Transverse colon (tissue), 4 donors: ENCODE data around the gene ADGRB3. TPM values are rescaled to one million over a fixed set of nuclear protein-coding genes. Genes with fewer than 3 reads are reported as not detected.

ENCODE experiments used
- DNase-seq: peaks from one replicate; pipeline ENCODE4 v3.0.0-alpha.2; 2019
- H3K27ac ChIP-seq, 4 donors: fragments of 200-600 bp; sonication (generic); 2 replicates each; pipeline ENCODE4 v1.5.1; 2016 to 2018; ENCODE audit warnings: inconsistent platforms in 4 of 4
- H3K27me3 ChIP-seq: fragments of 200-600 bp; sonication (generic); 2 replicates; pipeline ENCODE4 v1.5.1; 2017; ENCODE audit warnings: inconsistent platforms
- H3K36me3 ChIP-seq, 4 donors: fragments of 200-600 bp; sonication (generic); 2 replicates each; pipeline ENCODE4 v1.5.1; 2017 to 2019; ENCODE audit warnings: inconsistent platforms in 4 of 4
- H3K4me1 ChIP-seq, 4 donors: fragments of 200-600 bp; sonication (generic); 2 replicates each; pipeline ENCODE4 v1.5.1; 2017 to 2020; ENCODE audit warnings: inconsistent platforms in 4 of 4
- H3K4me3 ChIP-seq, 4 donors: fragments of 200-600 bp; sonication (generic); 1 replicate in 1 of 4; 2 replicates in 3 of 4; pipeline versions ENCODE4 v1.5.1 to v1.6.1; 2017 to 2019; ENCODE audit warnings: inconsistent platforms in 4 of 4
- H3K9me3 ChIP-seq, 2 donors: fragments of 200-600 bp; sonication (generic); 2 replicates each; pipeline ENCODE4 v1.5.1; 2017 to 2019; ENCODE audit warnings: inconsistent platforms in 2 of 2
- CTCF ChIP-seq, 5 experiments: fragments of 200-600 bp in 3 of 5; fragments of 450-650 bp in 2 of 5; sonication (generic) in 3 of 5; IDR thresholded peaks; 1 replicate in 2 of 5; 2 replicates in 3 of 5; pipeline ENCODE4 v1.5.1; 2016 to 2017; ENCODE audit warnings: antibody characterized with exemption in 5 of 5, inconsistent platforms in 3 of 5, mild to moderate bottlenecking in 2 of 5, moderate library complexity in 1 of 5
- EP300 ChIP-seq: sonication (generic); formaldehyde crosslinking; IDR thresholded peaks from one replicate; pipeline ENCODE4 v1.6.1; 2017; ENCODE audit warnings: antibody characterized with exemption, low read depth
- POLR2A ChIP-seq: fragments of 450-650 bp; IDR thresholded peaks from one replicate; pipeline ENCODE4 v1.6.1; 2016; ENCODE audit warnings: antibody characterized with exemption, mild to moderate bottlenecking, moderate library complexity
- POLR2AphosphoS5 ChIP-seq, 3 donors: sonication (generic); formaldehyde crosslinking; IDR thresholded peaks; one replicate each; pipeline ENCODE4 v1.6.1; 2016; ENCODE audit warnings: antibody characterized with exemption in 3 of 3
- WGBS, 2 donors: methylation state at CpG; one replicate each; pipeline ENCODE4 v1.1.5; 2018; ENCODE audit warnings: low coverage in 1 of 2; 5-methylcytosine and 5-hydroxymethylcytosine counted together
- in situ Hi-C, 4 donors: fragments of 200-750 bp; cut with MboI; loops; one replicate each; pipeline versions ENCODE4 v1.15.0 to v1.15.1; 2017; ENCODE audit warnings: low sequenced_read_pairs in 3 of 4, low pct_ligation_motif_present in 1 of 4, low pct_unique_long_range_greater_than_20kb in 1 of 4
- intact Hi-C: fragments of 100-400 bp; cut with DNase I; formaldehyde crosslinking; loops from one replicate; pipeline ENCODE4 v1.15.1; 2023; ENCODE audit warnings: low total_unique reads
- total RNA-seq, 4 donors: library from RNA; depleted of rRNA; stranded (reverse); fragments of >200 nt; gene quantifications; one replicate each; pipeline ENCODE4 v1.1.0, GENCODE V29; 2016

ADGRB3 gene
- total RNA-seq, 4 donors from 2014 or later, result 0.37 to 20.5 (median 2.2) TPM

- no peak for DNase-seq
- Histone ChIP-seq H3K27ac (no peak overlapping the region), H3K36me3 (no peaks in the 10 kb centered on the region), H3K9me3 (no peaks in the 10 kb centered on the region), H3K4me1 (no peaks in the 10 kb centered on the region), H3K4me3 (no peak overlapping the region), H3K27me3 (no peaks in the 10 kb centered on the region)
- TF ChIP-seq EP300 (no peak), CTCF (IDR thresholded peaks at IDR 0.05) (no peak), POLR2A (no peak), POLR2AphosphoS5 (IDR thresholded peaks at IDR 0.05) (no peak)
- 78 to 81% methylated on average over 3 to 4 of the region's 4 CpGs for WGBS, 2 donors
- in situ Hi-C loops, result no loop called here
- intact Hi-C loops, result no loop called here
Observed at GRCh38 chr6:69019832-69020231, 384.8 kb downstream of the ADGRB3 start.

- no peak for DNase-seq
- Histone ChIP-seq H3K9me3 (no peaks in the 10 kb centered on the region), H3K4me1 (no peaks in the 10 kb centered on the region), H3K4me3 (no peak overlapping the region), H3K27me3 (no peaks in the 10 kb centered on the region), H3K36me3 (no peaks in the 10 kb centered on the region), H3K27ac (no peak overlapping the region)
- intact Hi-C loops (no loop called here), in situ Hi-C loops (no loop called here)
- 55 to 73% methylated on average over 1 of the region's 1 CpG for WGBS, 2 donors
- TF ChIP-seq EP300 (no peak), CTCF (IDR thresholded peaks at IDR 0.05) (no peak), POLR2A (no peak), POLR2AphosphoS5 (IDR thresholded peaks at IDR 0.05) (no peak)
Observed at GRCh38 chr6:69022993-69023392, 387.9 kb downstream of the ADGRB3 start.

DNA sequence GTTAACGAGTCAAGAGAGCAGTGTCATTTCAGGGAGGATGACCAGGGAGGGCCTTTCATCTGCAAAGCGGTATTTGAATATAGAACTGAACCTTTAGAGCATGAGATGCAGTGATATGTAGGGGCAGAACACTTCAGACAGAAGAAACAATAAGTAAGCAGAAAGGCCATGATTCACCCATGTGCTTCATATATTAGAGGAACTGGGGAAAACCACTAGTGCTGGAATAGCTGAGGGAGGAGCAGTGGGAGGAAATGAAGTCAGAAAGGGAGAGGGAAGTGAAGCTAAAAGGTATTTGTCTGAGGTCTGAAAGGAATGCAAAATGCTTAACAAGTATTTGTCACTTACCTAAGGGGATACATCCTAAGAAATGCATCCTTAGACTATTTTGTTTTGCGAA is 391.2 kb downstream of the ADGRB3 start:
- Histone ChIP-seq H3K27me3 (no peaks in the 10 kb centered on the region), H3K27ac (no peak overlapping the region), H3K36me3 (no peaks in the 10 kb centered on the region), H3K4me1 (no peaks in the 10 kb centered on the region), H3K4me3 (no peak overlapping the region), H3K9me3 (no peaks in the 10 kb centered on the region)
- whole genome bisulfite sequencing, 2 donors, result 83 to 100% methylated on average over 1 to 3 of the region's 3 CpGs
- in situ Hi-C loops (no loop called here), intact Hi-C loops (no loop called here)
- DNase-seq, result no peak
- TF ChIP-seq POLR2AphosphoS5 (IDR thresholded peaks at IDR 0.05) (no peak), POLR2A (no peak), CTCF (IDR thresholded peaks at IDR 0.05) (no peak), EP300 (no peak)

DNA sequence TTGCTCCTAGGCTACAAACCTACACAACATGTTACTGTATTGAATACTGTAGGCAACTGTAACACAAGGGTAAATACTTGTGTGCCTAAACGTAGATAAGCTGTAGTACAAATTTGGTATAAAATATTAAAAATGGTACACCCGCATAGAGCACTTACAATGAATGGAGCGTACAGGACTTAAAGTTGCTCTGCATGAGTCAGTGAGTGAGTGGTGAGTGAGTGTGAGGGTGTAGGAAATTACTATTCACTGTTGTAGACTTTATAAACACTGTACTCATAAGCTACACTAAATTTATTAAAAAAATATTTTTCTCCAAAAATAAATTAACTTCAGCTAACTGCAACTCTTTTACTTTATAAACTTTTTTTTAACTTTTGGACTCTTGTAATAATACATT is 391.6 kb downstream of the ADGRB3 start:
- H3K9me3 ChIP-seq, result no peaks in the 10 kb centered on the region
- in situ Hi-C loops (no loop called here), intact Hi-C loops (no loop called here)
- no peak for TF ChIP-seq CTCF (IDR thresholded peaks at IDR 0.05)
- H3K36me3 ChIP-seq, result no peaks in the 10 kb centered on the region
- no peaks in the 10 kb centered on the region for H3K27me3 ChIP-seq
- no peak overlapping the region for H3K4me3 ChIP-seq
- H3K27ac ChIP-seq, result no peak overlapping the region
- DNase-seq, result no peak
- WGBS, 2 donors, result 49 to 61% methylated on average over 3 of the region's 3 CpGs
- no peaks in the 10 kb centered on the region for H3K4me1 ChIP-seq
